Stimulated activated CD8-positive, alpha-beta memory T cell treated with anti-CD3 and anti-CD28 coated beads, Interleukin-2, amount 100 ng/mL, for 48 hours (primary cell): ENCODE data around the gene IL20RA.
"Not testable (repeated sequence)": the region's sequence is repeated elsewhere in the genome, so short reads cannot be mapped to it uniquely, and the experiment has no call there.

Experiments
- DNase-seq, 2 donors: peaks; one replicate each; pipeline ENCODE4 v3.0.0-alpha.2; 2020; ENCODE audit warnings: low read depth in 2 of 2

IL20RA gene, protein sequence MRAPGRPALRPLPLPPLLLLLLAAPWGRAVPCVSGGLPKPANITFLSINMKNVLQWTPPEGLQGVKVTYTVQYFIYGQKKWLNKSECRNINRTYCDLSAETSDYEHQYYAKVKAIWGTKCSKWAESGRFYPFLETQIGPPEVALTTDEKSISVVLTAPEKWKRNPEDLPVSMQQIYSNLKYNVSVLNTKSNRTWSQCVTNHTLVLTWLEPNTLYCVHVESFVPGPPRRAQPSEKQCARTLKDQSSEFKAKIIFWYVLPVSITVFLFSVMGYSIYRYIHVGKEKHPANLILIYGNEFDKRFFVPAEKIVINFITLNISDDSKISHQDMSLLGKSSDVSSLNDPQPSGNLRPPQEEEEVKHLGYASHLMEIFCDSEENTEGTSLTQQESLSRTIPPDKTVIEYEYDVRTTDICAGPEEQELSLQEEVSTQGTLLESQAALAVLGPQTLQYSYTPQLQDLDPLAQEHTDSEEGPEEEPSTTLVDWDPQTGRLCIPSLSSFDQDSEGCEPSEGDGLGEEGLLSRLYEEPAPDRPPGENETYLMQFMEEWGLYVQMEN

DNA sequence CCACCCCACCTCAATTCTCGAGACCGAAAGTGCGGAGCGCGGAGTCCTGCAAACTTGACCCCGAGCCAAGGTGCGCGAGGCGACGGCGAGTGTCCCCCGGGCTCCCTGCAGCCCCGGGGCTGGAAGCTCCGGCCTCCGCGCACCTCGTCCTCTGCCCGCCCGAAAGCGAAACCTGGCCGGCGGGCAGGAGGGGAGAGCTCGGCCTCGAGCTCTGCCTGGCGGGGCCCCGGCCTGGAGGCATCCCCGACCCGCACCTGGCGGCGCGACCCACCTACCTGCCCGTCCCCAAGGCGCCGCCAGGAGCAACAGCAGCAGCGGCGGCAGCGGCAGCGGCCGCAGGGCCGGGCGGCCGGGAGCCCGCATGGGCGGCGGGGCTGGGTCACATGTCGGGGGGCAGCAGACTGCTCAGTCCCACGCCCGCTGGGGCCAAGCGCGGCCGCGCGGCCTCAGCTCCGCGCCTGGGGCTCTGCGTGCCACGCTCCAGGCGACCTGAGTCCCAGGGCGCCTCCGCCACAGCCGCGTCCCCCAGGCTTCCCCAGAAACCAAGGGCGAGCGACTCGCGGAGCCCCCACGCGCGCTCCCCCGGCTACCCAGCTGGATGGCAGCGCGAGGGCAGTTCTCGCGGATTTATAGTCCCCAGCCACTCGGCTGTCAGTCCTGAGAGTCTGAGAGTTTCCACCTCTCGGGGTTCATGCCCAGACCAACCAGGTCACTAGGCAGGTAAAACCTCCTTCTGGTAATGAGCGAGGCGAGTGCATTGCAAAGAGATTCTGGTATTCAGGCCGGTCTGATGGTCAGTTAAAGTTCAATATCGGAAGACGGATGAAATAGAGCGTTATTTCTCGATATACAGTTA lies at the start of gene IL20RA:
IL20RA (minus strand) TSS at position 600 of the 856 bp plus-strand sequence; CDS start at position 363, 237 bp downstream.
- DNase-seq, result no peak

DNA sequence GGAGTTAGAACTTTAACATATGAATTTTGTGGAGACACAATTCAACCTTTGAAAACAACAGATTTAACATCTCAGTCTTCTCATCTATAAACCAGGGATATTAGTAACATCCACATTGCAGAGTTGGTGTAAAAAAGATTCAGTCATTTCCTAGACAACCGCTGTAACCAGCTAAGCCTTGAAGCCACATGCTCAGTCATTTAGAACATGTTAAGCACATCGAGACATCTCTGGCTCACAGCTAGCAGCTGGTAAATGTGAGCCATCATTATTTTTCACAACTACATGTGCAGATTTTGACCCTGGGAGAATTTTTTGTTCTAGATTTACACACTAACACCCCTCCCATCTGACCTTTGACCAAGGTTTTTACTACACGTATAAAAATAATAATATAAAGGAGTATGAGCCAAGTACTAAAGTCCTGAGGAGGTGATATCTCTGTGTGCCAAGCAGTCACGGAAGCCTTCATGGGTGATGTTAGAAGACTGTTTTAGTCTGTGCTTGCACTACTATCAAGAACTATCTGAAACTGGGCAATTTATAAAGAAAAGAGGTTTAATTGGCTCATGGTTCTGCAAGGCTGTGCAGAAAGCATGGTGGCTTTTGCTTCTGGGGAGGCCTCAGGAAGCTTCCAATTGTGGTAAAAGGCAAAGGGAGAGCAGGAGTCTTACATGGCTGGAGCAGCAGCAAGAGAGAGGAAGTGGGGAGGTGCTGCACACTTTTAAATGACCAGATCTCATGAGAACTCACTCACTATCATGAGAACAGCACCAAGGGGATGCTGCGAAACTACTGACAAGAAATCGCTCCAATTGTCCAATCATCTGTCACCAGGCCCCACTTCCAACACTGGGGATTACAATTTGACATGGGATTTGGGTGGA lies 48.7 kb upstream of the IL20RA start:
- no peak for DNase-seq

DNA sequence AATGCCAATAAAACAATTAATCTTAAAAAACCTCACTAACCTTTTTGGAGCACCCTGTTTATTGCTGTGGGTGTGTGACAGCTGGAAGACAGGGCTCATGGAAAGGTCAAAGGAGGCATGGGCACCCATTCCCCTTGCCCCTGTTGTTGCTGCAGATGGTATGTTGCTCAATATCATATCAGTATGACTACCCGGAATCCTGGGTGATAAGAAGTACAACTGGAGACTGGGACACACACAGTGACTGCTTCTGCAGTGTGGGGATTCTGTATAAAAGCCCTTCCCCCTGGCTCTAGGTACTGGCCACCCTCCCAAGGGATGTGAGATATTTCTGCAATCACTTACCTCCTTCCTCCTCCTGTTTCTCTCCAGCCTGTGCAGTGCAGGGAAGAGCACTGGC lies 47.3 kb upstream of the IL20RA start:
- DNase-seq, result no peak

DNA sequence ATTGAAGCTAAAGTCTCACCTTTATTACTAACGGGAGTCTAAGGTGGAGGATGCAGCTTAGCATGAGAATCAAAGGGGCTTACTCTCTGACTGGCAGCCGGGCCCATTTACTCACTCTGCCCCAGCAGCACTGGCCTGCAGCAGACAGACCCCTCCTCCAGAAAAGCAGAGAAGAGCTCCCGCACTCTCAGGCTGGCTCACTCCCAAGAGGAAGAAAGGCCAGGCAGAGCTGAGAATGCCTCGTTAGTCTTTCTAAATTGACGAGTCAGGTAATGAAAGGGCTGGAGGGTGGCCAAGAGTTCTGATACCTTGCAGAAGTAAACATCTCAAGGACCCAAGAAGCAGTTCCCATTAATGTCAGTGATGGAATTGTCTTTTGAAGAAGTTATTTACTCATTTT lies 44.5 kb upstream of the IL20RA start:
- no peak for DNase-seq

DNA sequence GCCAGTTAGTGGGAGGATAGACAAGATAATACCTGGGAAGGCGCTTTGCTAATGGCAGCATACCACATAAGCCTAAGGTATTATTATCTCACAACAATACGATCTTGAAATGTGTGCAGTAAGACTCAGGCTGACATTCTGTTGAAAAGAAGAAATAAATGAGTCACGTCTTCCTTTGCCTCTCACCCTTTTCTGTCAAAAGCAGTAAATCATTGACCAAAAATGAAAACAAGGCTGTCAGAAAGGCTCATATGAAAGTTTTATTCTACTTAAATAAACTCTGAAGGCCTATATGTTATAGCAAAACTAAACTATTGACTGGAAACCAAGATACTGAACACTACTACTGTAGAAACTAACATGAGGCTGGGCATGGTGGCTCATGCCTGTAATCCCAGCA lies 43.1 kb upstream of the IL20RA start:
- no peak for DNase-seq

DNA sequence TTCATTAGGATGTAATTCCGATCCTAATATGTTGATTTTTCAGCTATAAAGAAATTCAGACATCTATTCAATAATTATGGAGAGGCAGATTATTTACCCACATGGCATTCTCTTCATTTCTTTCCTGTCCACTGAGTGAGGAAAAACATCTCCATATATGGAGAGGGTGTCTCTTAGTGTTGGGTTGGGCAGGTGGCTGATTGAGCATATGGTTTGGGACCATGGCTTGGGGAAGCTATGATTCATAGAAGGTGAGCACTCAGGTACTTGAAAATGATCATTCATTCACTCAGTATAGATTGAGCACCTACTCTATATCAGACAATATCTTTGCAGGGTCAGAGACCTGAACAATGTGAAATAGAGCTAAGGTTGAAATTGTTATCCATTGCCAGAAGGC lies 41.3 kb upstream of the IL20RA start:
- DNase-seq, result no peak

DNA sequence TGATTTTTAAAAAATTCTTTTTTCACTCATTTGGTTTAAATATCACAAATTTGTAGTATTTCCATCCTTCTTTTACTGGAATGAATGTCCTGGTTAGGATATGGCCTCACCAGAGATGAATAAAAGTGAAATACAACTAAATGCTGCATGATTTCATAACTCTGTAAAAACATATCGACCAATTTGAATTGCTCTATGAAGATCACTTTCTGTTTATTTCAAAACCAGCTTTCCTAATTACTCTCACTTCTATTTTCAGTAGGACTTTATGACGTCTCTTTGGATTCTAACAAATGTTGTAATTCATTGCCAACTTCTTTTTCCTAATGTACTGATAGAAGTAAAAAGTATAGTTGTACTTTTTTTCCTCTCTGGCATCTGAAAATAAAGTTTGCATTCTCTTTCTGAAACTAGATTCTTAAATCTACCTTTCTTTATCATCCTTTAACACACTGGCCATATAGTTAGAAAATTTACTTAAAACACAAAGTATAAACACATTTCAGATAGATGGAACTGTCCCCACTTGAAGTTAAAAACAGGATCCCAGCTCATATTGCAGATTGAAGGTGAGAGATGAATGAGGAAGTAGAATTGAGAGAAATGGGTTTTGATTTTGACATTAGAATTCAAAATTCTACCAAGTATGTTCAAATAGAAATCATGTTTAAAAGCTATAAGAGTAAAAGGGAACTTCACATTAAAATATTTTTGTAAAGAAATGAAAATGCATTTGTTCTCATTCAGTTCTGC lies 40.3 kb upstream of the IL20RA start:
- no peak for DNase-seq

DNA sequence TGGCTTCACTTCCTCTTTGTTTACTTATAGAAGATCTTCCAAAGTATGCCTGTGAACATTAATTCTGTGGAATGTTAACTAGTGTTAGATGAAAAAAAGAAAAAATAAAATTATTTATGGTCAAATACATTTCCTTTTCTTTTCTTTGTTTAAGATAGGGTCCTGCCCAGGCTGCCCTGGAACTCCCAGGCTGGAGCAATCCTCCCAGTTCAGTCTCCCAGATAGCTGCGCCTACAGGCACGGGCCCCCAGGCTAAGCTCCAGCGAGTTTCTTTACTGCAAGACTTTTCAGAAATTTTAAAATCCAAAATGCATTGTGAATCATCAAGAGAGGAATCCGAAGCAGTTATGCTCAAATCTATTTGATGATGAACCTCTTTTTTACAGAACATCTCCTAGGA lies 39.3 kb upstream of the IL20RA start:
- DNase-seq, result no peak

DNA sequence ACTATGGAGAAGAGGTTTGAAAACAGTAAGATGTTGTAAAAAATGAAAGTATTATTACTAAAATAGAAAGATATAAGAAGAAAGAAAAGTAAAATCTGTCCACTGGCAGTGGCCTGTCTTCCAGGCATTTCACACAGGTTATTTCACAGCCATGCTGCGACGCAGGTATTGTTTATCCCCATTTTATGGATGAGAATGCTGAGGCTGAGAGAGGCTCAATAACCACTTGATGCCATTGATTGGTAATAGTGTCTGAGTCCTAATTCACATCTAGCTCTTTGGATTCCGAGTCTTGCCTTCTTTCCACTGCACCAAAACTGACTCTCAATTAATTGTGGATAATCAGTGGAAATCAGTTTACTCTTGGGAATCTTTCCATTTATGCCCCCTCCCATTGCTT lies 37.2 kb upstream of the IL20RA start:
- DNase-seq, result no peak

DNA sequence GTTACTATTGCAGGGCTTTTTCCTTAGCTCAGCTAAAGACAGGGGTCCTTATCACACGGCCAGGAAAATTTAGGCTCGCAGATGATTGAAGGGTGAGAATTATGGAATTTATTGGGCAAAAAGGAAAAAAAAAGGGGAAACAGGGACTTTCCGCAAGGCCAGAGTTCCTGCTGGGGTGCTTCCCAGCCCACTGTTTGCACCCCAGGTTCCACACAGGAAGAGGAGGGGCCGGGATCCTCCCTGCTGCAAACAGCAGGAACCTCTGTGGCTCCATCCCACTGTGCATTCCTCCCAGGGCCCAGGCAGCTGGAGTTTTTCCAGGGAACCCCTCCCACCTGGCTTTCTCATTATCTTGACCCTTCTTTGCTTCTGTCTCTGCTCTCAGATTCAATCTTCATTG lies 35.9 kb upstream of the IL20RA start:
- DNase-seq, result no peak

DNA sequence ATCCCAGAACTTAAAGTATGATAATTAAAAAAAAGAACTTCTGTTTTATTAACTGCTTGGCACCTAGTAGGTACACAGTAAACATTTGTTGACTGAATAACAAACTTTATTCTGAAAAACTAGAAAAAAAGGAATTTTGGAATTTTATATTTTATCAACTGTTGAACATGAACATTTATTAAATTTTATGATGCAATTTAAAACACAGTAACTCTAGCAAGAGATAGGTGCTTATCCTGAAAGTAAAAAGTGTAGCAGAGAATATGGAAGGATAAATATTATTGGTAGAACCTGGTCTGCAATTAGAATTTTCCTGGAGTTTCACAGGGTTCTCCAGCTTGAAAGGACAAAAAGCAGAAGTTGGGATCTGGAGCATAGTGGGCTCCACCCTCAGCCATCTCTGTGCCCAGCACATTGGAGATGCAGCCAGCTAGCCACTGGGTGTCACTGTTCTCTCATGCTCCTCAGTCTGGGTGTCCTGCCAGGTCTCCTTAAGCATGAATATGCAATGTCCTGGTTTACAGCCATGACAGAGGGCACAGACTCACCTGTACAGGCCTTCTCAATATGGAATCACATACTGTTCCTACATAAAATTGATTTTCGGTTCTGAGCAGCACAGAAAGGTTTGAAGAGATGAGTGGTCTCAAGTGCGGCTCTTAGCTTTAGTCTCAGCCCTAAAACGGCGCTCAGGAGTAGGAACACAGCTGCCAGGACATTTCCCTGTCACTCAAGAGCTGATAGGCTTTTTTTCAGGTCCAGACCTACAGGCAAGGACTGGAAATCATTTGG lies 31.7 kb upstream of the IL20RA start:
- peak; percentile 27 to 29 for DNase-seq

DNA sequence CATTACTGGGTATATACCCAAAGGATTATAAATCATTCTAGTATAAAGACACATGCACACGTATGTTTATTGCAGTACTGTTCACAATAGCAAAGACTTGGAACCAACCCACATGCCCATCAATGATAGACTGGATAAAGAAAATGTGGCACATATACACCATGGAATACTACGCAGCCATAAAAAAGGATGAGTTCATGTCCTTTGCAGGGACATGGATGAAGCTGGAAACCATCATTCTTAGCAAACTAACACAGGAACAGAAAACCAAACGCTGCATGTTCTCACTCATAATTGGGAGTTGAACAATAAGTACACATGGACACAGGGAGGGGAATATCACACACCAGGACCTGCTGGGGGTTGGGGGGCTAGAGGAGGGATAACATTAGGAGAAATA lies 31.0 kb upstream of the IL20RA start:
- DNase-seq, result not testable (repeated sequence)

DNA sequence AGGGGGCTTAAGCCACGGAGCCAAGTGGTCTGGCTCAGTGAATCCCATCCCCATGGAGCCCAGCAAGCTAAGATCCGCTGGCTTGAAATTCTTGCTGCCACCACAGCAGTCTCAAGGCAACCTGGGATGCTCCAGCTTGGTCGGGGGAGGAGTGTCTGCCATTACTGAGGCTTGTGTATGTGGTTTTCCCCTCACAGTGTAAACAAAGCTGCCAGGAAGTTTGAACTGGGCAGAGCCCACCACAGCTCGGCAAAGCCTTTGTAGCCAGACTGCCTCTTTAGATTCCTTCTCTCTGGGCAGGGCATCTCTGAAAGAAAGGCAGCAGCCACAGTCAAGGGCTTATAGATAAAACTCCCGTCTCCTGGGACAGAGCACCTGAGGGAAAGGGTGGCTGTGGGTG lies 25.5 kb upstream of the IL20RA start:
- no peak for DNase-seq

DNA sequence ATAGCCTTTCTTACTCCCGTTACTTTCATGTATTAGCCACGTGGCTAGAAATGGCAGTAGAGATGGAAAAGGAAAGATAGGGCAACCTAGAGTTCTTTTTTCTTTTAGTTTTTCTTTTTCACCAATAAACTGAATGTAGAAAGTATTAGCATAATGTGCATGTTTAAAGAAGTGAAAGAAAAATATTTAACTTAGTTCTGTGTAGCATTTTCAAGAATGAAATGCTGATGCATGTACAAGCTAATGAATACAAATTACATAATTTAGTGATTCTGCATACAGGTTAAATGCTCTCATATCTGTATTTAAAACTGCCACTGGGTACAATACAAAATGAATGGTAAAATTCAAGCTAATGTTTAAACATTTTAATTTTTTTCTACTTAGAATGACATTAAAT lies 22.6 kb upstream of the IL20RA start:
- DNase-seq, result no peak

DNA sequence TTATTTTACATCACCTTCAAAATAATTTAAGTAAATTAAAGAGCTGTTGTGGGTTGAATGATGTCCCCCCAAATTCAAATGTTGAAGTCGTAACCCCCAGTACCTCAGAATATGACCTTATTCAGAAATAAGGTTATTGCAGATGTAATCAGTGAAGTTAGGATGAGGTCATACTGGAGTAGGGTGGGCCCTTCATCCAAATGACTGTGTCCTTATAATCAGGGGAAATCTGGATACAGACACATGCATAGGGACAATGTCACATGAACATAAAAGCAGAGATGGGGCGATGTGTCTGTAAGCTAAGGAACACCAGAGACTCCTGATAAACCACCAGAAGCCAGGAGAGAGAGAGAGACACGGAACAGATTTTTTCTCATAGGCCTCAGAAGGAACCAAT lies 13.3 kb upstream of the IL20RA start:
- no peak for DNase-seq

DNA sequence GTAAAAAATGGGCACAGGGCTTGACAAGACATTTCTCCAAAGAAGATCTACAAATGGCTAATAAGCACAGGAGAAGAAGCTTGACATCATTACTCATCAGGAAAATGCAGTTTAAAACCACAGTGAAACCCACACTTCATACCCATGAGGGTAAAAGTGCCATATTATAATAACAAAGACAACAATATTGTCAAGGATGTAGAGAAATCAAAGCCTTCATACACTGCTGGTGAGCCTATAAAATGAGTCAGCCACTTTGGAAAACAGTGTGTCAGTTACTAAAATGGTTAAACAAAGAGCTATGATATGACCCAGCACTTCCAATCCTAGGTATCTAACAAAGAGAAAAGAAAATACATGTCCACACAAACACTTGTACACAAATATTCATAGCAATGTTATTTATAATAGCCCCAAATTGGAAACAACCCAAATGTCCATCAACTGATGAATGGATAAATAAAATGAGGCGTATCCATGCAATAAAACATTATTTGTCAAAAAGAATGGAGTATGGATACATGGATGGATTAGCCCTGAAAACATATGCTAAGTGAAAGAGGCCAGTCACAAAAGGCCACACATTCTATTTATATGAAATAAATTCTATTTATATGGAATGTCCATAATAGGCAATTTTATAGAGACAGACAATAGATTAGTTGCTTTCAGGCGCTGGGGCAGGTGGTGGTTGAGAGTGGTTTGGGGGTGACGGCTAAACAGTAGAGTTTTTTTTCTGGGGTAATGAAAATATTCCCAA lies 11.5 kb upstream of the IL20RA start:
- no peak for DNase-seq

DNA sequence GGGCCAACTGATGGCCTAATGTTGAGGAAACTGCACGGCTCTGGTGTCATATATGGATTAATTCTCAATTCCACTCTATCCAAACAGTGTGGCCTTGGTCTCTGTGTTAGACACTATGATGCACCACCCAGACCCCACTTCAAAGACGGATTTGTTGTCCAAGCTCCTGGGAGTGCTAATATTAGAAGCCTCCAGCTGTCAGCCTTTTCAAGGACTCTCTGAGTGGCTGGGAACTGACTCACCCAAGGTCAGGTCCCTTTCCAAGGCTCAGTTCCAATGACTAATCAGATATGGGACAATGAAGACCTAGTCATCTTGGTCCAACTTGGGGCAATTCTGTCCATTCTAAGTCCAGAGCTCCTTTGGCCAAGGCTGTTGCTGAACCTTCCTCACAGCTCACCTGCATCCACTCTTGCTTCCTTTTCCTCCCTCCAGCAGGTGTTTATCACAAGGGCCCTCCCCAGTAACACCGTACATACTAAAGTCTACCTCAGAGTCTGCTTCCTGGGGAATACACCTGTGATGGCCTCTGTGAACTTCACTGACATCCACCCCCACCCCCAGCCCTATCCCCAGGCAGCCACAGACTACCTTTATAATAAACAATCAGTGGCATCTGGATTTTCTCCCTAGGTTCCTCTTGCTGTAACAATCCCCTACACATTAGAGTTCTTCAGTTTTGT lies 7.2 kb upstream of the IL20RA start:
- no peak for DNase-seq

DNA sequence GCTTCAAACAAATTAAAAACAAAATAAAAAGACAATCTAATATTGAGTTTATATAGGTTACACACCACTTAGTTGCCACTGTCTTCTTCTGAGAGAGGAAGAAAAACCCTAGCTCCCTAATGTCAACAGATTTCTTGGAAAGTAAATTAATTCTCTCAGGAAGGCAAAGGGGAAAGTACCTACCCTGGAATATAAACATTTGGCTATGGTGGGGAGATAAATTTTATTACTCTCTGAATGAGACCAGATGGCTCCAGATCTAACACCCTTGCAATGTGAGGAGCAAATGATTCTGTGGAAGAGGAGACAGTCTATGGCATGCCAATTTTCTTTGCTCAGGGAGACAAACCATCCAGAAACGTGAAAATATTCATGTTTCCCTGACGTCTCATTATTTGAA lies 4.3 kb upstream of the IL20RA start:
- DNase-seq, result no peak

DNA sequence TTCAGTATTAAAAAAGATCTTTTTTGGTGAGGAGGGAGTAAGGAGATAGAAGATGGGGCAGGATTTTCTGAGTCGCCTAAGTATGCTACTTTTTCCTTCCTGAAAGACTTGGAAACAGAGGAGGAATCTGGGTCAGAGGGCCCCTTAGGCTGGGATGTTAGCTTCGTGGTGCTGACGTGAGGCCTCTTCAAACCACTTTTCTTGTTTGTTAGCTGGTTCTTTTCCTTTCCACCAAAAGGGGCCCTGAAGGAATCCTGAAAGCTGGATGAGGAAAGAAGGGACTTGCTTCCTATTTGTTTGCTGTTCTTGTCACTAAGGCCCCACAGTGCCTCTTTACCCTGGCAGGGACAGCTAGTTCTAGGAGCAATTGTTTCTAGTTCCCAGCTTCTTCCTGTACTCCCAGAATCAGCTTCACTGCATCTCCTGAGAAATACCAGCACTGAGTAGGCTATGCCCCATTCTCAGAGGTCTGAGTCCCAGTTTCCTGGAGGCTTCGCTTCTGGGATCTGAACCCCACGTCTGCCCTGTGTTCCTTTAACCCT lies 2.2 kb upstream of the IL20RA start:
- DNase-seq, result no peak
